Measurements from ENCODE around the gene OSBPL6. TPM values are rescaled to one million over a fixed set of nuclear protein-coding genes. Genes with fewer than 3 reads are reported as not detected.

OSBPL6 gene
- total RNA-seq, 1 experiment from 2014 or later, result 11.6 TPM

DNA sequence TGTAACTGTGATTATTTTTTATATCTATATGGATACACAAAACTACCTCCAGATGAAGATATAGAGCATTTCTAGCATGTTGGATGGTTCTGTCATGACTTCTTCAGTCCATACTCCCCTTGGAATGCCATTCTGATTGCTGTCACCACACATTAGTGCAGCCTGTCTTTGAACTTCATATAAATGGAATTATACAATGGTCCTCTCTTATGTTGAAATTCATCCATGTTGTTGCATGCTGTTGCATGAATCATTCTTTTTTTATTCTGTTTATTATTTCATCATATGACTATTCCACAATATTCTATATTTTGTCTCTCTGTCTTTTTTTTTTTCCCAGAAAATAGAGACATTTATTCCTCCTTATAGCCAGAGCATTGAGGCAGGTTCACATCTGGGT lies 74.1 kb downstream of the OSBPL6 start:
- Histone ChIP-seq H3K36me3 (ENCODE audit: control insufficient read depth in 1 of 2, insufficient read depth in 2 of 2, low read length in 2 of 2) (no peaks in the 10 kb centered on the region), H4K20me1 (ENCODE audit: insufficient read depth) (no peaks in the 10 kb centered on the region), H3K27ac (ENCODE audit: low read depth, low read length) (no peak overlapping the region), H3K4me3 (replicated peaks in 1 of 2; ENCODE audit: low read depth in 1 of 2, low read length in 2 of 2) (no peak overlapping the region), H3K4me1 (ENCODE audit: control insufficient read depth in 1 of 2, insufficient read depth in 2 of 2, low read length in 2 of 2) (no peaks in the 10 kb centered on the region), H3K79me2 (ENCODE audit: insufficient read depth, low read length) (no peaks in the 10 kb centered on the region), H3K27me3 (ENCODE audit: insufficient read depth, low read length) (no peaks in the 10 kb centered on the region), H3K9me2 (ENCODE audit: insufficient read depth) (no peaks in the 10 kb centered on the region), H3K9ac (ENCODE audit: low read length) (no peak overlapping the region), H2AFZ (ENCODE audit: low read depth, low read length, poor library complexity, severe bottlenecking) (no peak overlapping the region), H3K4me2 (ENCODE audit: low read length) (no peak overlapping the region), H3K9me3 (ENCODE audit: control insufficient read depth in 1 of 2, insufficient read depth in 1 of 2, low read depth in 1 of 2, low read length in 2 of 2) (no peaks in the 10 kb centered on the region)
- no TSS peak for BruUV-seq (replicated peaks)
- ATAC-seq, result no peak
- CTCF ChIA-PET, result no interaction called here
- intact Hi-C loops (cut with micrococcal nuclease), result no loop called here
- no peak for DNase-seq (ENCODE audit: low read depth, low spot score)
- RAD21 ChIA-PET (ENCODE audit: low non-redundant PET in 1 of 2, low total read pairs in 2 of 2, uncharacterized antibody in 2 of 2, unreplicated experiment in 2 of 2), result no interaction called here
- TF ChIP-seq JUND (IDR thresholded peaks at IDR 0.05), result no peak
- TF ChIP-seq FOSL1 (IDR thresholded peaks at IDR 0.05; ENCODE audit: low read depth), result no peak
- TF ChIP-seq TCF7L2 (IDR thresholded peaks at IDR 0.05; ENCODE audit: borderline replicate concordance, extremely low read depth, insufficient read depth, insufficient read length), result no peak
- no peak for TF ChIP-seq ELF1 (IDR thresholded peaks at IDR 0.05; ENCODE audit: borderline replicate concordance, low read depth)
- no peak for TF ChIP-seq ZNF274 (IDR thresholded peaks at IDR 0.05; ENCODE audit: low read depth, low read length)
- TF ChIP-seq ZFX (IDR thresholded peaks at IDR 0.05), result no peak
- TF ChIP-seq CEBPB (IDR thresholded peaks at IDR 0.05; ENCODE audit: low read depth), result no peak
- no peak for TF ChIP-seq EGR1 (IDR thresholded peaks at IDR 0.05; ENCODE audit: low read depth)
- no peak for TF ChIP-seq EZH2phosphoT487 (IDR thresholded peaks at IDR 0.05; ENCODE audit: borderline replicate concordance)
- TF ChIP-seq SIN3A (IDR thresholded peaks at IDR 0.05; ENCODE audit: low read depth), result no peak
- no peak for TF ChIP-seq SRF (IDR thresholded peaks at IDR 0.05; ENCODE audit: low read depth)
- TF ChIP-seq, protein P1, sequence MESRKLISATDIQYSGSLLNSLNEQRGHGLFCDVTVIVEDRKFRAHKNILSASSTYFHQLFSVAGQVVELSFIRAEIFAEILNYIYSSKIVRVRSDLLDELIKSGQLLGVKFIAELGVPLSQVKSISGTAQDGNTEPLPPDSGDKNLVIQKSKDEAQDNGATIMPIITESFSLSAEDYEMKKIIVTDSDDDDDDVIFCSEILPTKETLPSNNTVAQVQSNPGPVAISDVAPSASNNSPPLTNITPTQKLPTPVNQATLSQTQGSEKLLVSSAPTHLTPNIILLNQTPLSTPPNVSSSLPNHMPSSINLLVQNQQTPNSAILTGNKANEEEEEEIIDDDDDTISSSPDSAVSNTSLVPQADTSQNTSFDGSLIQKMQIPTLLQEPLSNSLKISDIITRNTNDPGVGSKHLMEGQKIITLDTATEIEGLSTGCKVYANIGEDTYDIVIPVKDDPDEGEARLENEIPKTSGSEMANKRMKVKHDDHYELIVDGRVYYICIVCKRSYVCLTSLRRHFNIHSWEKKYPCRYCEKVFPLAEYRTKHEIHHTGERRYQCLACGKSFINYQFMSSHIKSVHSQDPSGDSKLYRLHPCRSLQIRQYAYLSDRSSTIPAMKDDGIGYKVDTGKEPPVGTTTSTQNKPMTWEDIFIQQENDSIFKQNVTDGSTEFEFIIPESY (IDR thresholded peaks at IDR 0.05; ENCODE audit: extremely low read depth, insufficient replicate concordance, low read length), result no peak
- no peak for TF ChIP-seq POLR2A (IDR thresholded peaks at IDR 0.05; ENCODE audit: borderline replicate concordance, extremely low read depth, insufficient read depth, insufficient read length)
- POLR2A ChIA-PET, result no interaction called here

Data from HCT116 (cell line).